Measurements from ENCODE around the gene RPS6KB1.
A peak's percentile ranks its signal among the peaks of the same experiment; 100 is the strongest.
"Not testable (repeated sequence)": the region's sequence is repeated elsewhere in the genome, so short reads cannot be mapped to it uniquely, and the experiment has no call there.

The RPS6KB1 gene

GRCh38 chr17:59947310-59947709 is 54.4 kb downstream of the RPS6KB1 start:
- not testable (repeated sequence) for DNase-seq

GRCh38 chr17:59950049-59950448 is 57.1 kb downstream of the RPS6KB1 start:
- DNase-seq = no peak

GRCh38 chr17:59954856-59955255 is 61.9 kb downstream of the RPS6KB1 start:
- DNase-seq = no peak

DNA sequence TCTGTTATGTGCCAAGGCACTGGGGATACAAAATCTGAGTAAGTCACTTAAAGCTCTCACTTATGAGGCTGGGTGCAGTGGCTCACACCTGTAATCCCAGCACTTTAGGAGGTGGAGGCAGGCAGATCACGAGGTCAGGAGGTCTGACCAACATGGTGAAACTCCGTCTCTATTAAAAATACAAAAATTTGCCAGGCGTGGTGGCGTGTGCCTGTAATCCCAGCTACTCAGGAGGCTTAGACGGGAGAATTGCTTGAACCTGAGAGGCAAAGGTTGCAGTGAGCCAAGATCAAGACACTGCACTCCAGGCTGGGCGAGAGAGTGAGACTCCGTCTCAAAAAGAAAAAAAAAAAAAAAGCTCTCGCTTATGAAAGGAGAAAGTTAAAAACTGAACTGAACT is 66.7 kb downstream of the RPS6KB1 start:
- not testable (repeated sequence) for DNase-seq

DNA sequence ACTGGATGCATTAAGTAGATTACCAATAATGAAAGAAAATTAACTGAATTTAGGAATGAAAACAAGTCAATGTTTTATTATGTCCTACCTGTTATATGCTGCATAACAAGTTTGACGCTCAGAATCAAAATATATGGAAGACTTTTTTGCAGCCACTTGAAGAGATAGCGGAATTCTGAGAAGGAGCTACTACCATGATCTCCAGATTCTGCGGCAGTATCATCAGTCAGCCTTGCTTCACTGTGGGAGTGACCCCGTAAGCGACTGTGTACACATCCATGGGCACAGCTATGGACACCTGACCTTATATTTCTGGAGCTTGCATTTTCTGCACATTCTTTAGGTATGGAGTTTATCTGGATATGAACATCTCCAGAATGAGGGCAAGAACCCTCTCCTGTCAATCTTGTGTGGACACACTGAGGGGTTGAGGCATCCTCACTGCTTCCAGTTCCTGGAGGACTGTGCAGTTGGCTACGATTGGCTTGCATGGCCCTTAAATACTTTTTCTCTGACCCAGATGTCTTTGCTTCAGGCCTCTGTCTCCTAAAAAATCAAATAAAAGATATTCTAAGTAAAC is 69.9 kb downstream of the RPS6KB1 start:
- no peak for DNase-seq

DNA sequence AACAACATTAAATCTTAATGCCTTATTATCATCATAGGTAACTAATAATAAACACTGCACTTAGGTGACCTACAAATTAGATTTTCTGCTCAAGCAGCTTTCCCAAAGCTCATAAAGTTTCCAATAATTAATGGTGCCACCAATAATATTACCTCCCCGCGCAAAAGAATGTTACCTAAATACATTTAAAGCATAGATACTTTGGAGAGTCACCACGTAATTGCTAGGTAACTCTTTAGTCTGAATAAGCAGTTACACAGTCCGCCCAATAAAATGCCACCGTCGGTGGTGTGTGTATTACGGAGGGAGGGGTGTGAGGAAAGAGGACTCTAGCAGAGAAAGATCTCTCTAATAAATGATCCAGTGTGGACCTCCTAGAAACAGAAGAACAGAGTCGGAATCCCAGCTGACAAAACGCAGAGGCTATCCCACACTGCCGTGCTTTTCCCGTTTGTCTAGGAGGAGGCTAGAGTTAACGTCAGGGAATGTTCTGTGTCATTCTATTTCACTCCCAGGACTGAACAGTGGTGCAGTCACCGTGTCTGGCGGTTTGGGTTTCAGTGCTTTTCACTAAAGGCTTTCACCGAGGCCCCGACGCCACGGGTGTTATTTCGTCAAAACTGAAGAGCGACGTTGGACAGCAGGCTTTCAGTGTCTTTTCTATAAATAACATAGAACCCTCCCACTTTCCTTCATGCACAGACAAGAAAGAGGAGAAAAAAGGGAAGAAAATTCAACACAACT is 71.0 kb downstream of the RPS6KB1 start:
- peak; percentile 41 for DNase-seq

- DNase-seq = peak; percentile 92
Measured at GRCh38 chr17:59964482-59965328, 71.8 kb downstream of the RPS6KB1 start, which contains the start of gene RNFT1. TSS of gene RNFT1 (minus strand) at chr17:59964740. CDS start at chr17:59964663, 77 bp downstream.

DNA sequence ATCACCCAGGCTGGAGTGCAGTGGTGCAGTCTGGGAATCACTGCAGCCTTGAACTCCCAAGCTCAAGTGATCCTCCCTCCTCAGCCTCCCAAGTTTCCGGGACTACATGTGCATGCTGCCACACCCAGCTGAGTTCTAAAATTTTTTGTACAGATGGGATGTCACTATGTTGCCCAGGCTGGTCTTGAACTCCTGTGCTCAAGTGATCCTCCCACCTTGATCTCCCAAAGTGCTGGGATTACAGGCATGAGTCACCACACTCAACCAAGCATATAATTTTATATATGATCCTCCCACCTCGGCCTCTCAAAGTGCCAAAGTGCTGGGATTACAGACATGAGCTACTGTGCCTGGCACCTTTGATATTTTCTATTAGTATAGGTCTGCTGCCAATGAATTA is 78.8 kb downstream of the RPS6KB1 start:
- not testable (repeated sequence) for DNase-seq

GRCh38 chr17:59972778-59973177 is 79.9 kb downstream of the RPS6KB1 start:
- no peak for DNase-seq

GRCh38 chr17:59973483-59973882 is 80.6 kb downstream of the RPS6KB1 start:
- not testable (repeated sequence) for DNase-seq

- DNase-seq = not testable (repeated sequence)
Measured at GRCh38 chr17:59975166-59975565, 82.2 kb downstream of the RPS6KB1 start.

DNA sequence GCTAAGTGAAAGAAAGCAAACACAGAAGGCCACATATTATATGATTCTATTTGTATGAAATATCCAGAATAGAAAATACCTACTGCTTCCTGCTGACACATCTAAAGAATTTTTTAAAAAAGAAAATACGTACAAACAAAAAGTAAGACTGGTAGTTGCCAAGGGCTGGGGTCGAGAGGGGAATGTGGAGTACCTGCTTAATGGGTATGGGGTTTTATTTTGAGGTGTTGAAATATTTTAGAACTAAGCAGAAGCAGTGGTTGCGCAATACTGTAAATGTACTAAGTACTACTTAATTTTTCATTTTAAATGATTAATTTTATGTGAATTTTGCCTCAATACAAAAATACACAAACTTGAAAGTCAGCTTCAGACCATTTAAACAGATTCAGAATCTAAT is 103.7 kb downstream of the RPS6KB1 start:
- not testable (repeated sequence) for DNase-seq

Measured in activated T-cell treated with anti-CD3 and anti-CD28 coated beads for 4 hours (primary cell).